HUES6 (cell line): Measurements from ENCODE around the gene PHF5A.

Experiments
- H3K27ac ChIP-seq: 2 replicates; pipeline ENCODE4 v1.7.0; 2013; ENCODE audit warnings: low read depth, mild to moderate bottlenecking, low read length, inconsistent platforms
- H3K27me3 ChIP-seq: 2 replicates; pipeline ENCODE4 v1.6.1; 2013; ENCODE audit warnings: low read length; ENCODE audit not compliant: control insufficient read depth, insufficient read depth
- H3K36me3 ChIP-seq: 2 replicates; pipeline ENCODE4 v1.6.1; 2013; ENCODE audit warnings: low read length; ENCODE audit not compliant: control insufficient read depth, insufficient read depth
- H3K4me1 ChIP-seq: 2 replicates; pipeline ENCODE4 v1.6.1; 2013; ENCODE audit warnings: low read length; ENCODE audit not compliant: control insufficient read depth, insufficient read depth
- H3K4me3 ChIP-seq: 2 replicates; pipeline ENCODE4 v1.5.1; 2013; ENCODE audit warnings: low read depth, low read length
- H3K9ac ChIP-seq: one replicate; pipeline ENCODE4 v1.6.1; 2013; ENCODE audit warnings: mild to moderate bottlenecking, low read length
- H3K9me3 ChIP-seq: 2 replicates; pipeline ENCODE4 v1.6.1; 2013; ENCODE audit warnings: low read depth, low read length; ENCODE audit not compliant: control insufficient read depth, insufficient read depth

The PHF5A gene

GRCh38 chr22:41505511-41506220 lies 37.2 kb upstream of the PHF5A start:
- Histone ChIP-seq H3K4me3 (no peak overlapping the region), H3K27ac (no peak overlapping the region), H3K9ac (no peak overlapping the region), H3K27me3 (no peaks in the 10 kb centered on the region), H3K36me3 (peaks cover 39% of the 10 kb centered on the region), H3K4me1 (no peaks in the 10 kb centered on the region), H3K9me3 (no peaks in the 10 kb centered on the region)

DNA sequence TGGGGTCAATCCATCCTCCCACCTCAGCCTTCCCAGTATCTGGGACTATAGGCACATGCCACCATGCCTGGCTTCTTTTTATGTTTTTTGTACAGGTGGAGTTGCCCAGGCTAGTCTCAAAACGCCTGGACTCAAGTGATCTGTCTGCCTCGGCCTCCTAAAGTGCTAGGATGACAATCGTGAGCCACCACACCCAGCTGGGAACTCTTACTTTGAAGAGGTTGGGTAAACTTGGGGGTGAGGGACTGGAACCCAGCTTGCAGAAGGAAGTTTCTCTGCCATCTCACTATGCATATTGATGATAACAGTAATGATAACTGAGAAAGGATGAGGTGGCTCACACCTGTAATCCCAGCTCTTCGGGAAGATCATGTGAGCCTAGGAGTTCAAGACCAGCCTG lies 36.3 kb upstream of the PHF5A start:
- H3K4me3 ChIP-seq = no peak overlapping the region
- no peak overlapping the region for H3K9ac ChIP-seq
- H3K36me3 ChIP-seq = peaks cover 41% of the 10 kb centered on the region
- no peaks in the 10 kb centered on the region for H3K9me3 ChIP-seq
- H3K27me3 ChIP-seq = no peaks in the 10 kb centered on the region
- H3K4me1 ChIP-seq = no peaks in the 10 kb centered on the region
- no peak overlapping the region for H3K27ac ChIP-seq

GRCh38 chr22:41504397-41504796 lies 35.9 kb upstream of the PHF5A start:
- no peaks in the 10 kb centered on the region for H3K4me1 ChIP-seq

DNA sequence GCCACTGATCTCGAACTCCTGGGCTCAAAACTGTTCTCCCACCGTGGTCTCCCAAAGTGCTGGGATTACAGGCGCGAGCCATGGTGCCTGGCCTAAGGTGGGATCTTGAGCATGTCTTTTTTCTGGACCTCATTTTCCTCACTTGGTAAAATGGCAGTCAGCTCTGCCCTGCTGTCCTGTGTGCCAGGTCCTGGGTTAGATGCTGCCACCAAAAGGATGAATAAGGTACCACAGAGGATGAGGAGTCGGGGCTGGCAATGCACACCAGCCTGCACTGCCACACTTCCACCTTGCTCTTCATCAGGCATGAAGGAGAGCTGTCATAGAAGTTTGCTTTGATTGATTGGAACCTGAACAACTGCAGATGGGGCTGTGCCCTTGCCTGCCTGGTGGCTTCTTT lies 32.7 kb upstream of the PHF5A start:
- no peaks in the 10 kb centered on the region for H3K4me1 ChIP-seq
- no peaks in the 10 kb centered on the region for H3K9me3 ChIP-seq
- H3K27ac ChIP-seq = no peak overlapping the region
- H3K9ac ChIP-seq = no peak overlapping the region
- H3K4me3 ChIP-seq = no peak overlapping the region
- peaks cover 24% of the 10 kb centered on the region for H3K36me3 ChIP-seq
- no peaks in the 10 kb centered on the region for H3K27me3 ChIP-seq

More at GRCh38 chr22:41504397-41504796, 35.9 kb upstream of the PHF5A start:
- no peaks in the 10 kb centered on the region for H3K27me3 ChIP-seq
- no peak overlapping the region for H3K4me3 ChIP-seq
- H3K9me3 ChIP-seq = no peaks in the 10 kb centered on the region
- peaks cover 45% of the 10 kb centered on the region for H3K36me3 ChIP-seq
- H3K9ac ChIP-seq = no peak overlapping the region
- no peak overlapping the region for H3K27ac ChIP-seq

DNA sequence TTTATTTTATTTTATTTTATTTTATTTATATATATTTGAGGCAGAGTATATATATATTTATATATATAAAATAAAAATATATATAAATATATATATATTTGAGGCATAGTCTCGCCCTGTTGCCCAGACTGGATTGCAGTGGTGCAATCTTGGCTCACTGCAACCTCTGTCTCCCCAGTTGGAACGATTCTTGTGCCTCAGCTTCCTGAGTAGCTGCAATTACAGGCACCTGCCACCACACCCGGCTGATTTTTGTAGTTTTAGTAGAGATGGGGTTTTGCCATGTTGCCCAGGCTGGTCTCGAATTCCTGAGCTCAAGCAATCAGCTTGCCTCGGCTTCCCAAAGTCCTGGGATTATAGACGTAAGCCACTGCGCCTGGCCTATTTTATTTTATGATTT lies 31.8 kb upstream of the PHF5A start:
- Histone ChIP-seq H3K27ac (no peak overlapping the region), H3K4me1 (no peaks in the 10 kb centered on the region), H3K36me3 (peaks cover 24% of the 10 kb centered on the region), H3K4me3 (no peak overlapping the region), H3K9ac (no peak overlapping the region), H3K27me3 (no peaks in the 10 kb centered on the region), H3K9me3 (no peaks in the 10 kb centered on the region)

DNA sequence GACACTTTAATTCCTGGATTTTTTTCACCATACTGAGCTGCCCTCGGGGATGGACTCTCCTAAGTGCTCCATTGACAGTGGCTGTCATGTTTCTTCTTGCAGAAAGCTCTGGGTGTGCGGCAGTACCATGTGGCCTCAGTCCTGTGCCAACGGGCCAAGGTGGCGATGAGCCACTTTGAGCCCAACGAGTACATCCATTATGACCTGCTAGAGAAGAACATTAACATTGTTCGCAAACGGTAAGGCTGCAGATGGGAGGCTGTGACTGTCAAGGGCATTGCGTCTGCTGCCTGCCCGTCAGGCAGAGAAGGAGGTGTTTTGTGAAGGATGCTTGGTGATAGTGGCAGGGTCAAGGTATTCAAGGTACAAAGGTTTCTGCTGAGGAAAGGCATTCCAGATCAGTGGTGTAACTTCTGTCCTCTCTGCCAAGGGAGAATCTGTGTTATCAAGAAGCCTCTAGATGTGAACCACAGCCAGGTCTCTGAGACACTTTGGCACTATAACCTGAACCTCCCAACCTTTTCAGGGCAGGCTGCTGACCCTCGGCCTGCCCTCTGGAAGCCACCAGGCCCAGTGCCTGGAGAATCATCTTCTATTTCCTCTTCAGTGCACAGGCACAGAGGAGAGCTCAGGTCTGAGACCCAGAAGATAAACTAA lies 31.3 kb upstream of the PHF5A start:
- H3K27me3 ChIP-seq = no peaks in the 10 kb centered on the region
- no peak overlapping the region for H3K9ac ChIP-seq
- no peaks in the 10 kb centered on the region for H3K4me1 ChIP-seq
- peaks cover 24% of the 10 kb centered on the region for H3K36me3 ChIP-seq
- no peak overlapping the region for H3K4me3 ChIP-seq
- H3K27ac ChIP-seq = no peak overlapping the region
- no peaks in the 10 kb centered on the region for H3K9me3 ChIP-seq

DNA sequence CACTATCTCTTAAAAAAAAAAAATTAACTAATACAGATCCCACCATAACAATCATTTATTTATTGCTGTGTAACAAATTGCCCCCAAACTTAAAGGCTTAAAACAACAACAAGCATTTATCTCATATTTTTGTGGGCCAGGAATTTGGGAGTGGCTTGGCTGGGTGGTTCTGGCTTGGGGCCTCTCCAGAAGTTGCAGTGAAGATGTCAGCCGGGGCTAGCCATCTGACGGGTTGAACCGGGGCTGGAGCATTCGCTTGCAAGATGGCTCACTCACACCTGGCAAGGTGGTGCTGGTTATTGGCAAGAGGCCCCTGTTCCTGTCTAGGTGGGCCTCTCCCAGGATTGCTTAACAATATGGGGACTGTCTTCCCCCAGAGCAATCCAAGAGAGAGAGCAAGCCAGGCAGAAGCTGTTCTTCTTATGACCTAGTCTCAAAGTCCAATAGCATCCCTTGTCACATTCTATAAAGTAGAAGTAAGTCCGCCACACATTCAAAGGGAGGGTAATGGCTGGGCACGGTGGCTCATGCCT lies 29.9 kb upstream of the PHF5A start:
- peaks cover 24% of the 10 kb centered on the region for H3K36me3 ChIP-seq
- H3K27me3 ChIP-seq = no peaks in the 10 kb centered on the region
- no peaks in the 10 kb centered on the region for H3K9me3 ChIP-seq
- no peak overlapping the region for H3K27ac ChIP-seq
- no peaks in the 10 kb centered on the region for H3K4me1 ChIP-seq
- H3K9ac ChIP-seq = no peak overlapping the region
- H3K4me3 ChIP-seq = no peak overlapping the region

- Histone ChIP-seq H3K4me3 (no peak overlapping the region), H3K9me3 (no peaks in the 10 kb centered on the region), H3K27ac (no peak overlapping the region), H3K27me3 (no peaks in the 10 kb centered on the region), H3K4me1 (peaks cover 40% of the 10 kb centered on the region), H3K9ac (no peak overlapping the region), H3K36me3 (no peaks in the 10 kb centered on the region)
Observed at GRCh38 chr22:41491374-41492100, 23.0 kb upstream of the PHF5A start.

DNA sequence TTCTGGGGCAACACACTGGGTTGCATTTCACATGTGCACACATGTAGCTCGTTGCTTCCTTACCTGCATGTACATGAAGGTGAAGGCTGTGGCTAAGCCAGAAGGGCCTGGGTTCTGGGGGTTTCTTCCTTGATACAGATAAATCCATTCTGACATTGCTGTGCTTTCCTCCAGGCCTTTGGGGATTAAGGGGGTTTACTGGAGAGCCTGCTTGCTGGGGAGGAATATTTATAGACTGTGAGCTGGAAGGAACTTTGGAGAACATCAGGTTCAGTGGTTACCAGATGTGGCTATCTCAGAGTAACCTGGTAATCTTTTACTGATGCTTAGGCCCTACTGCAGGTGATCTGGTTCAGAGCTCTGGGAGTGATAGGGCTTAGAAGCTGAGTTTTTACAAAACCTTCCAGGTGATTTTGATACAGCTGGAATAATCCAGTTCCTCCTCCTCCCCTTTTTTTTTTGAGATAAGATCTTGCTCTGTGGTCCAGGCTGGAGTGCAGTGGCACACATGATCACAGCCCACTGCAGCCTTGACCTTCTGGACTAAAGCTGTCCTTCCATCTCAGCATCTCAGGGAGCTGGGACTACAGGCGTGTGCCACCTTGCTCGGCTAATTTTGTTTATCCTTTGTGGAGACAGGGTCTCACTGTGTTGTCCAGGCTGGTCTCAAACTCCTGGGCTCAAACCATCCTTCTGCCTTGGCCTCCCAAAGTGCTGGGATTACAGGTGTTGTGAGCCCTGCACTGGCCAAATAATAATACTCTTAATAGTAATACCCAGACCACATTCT lies 20.3 kb upstream of the PHF5A start:
- no peak overlapping the region for H3K27ac ChIP-seq
- H3K36me3 ChIP-seq = no peaks in the 10 kb centered on the region
- no peaks in the 10 kb centered on the region for H3K9me3 ChIP-seq
- no peak overlapping the region for H3K9ac ChIP-seq
- no peak overlapping the region for H3K4me3 ChIP-seq
- peaks cover 40% of the 10 kb centered on the region for H3K4me1 ChIP-seq
- no peaks in the 10 kb centered on the region for H3K27me3 ChIP-seq

DNA sequence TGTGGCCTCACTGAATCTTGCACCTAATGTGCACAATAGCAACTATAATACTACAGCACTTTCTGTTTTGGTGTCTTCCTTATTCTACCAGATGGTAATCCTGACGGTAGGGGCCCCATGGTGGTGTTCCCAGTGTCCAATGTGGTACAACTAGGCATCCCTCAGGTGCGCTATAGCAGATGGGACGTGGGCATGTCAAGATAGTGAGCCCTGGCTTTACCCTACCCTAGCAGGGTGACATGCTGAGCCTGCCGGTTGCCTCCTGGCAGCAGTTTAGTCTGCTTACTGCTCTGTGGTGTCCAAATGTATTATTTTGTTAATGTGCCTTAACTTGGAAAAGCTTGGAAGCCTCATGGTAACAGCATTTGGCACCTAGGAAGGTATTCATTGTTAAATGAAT lies 19.6 kb upstream of the PHF5A start:
- no peaks in the 10 kb centered on the region for H3K36me3 ChIP-seq
- no peak overlapping the region for H3K9ac ChIP-seq
- no peak overlapping the region for H3K4me3 ChIP-seq
- H3K27me3 ChIP-seq = no peaks in the 10 kb centered on the region
- H3K4me1 ChIP-seq = peaks cover 40% of the 10 kb centered on the region
- H3K27ac ChIP-seq = no peak overlapping the region
- H3K9me3 ChIP-seq = no peaks in the 10 kb centered on the region
